DND-41 (cell line): Measurements from ENCODE around the gene USP10.

Experiments used
- EZH2 ChIP-seq: IDR thresholded peaks from 3 replicates; pipeline ENCODE4 v1.6.1; 2012; ENCODE audit warnings: borderline replicate concordance, low read depth, mild to moderate bottlenecking, moderate library complexity, low read length, inconsistent platforms; ENCODE audit not compliant: severe bottlenecking
- TF ChIP-seq, protein P1 (sequence below): IDR thresholded peaks from 2 replicates; pipeline ENCODE4 v1.5.1; 2012; ENCODE audit warnings: borderline replicate concordance, low read length, moderate library complexity, mild to moderate bottlenecking; ENCODE audit not compliant: poor library complexity, severe bottlenecking; ENCODE audit errors: extremely low read depth

DNA sequence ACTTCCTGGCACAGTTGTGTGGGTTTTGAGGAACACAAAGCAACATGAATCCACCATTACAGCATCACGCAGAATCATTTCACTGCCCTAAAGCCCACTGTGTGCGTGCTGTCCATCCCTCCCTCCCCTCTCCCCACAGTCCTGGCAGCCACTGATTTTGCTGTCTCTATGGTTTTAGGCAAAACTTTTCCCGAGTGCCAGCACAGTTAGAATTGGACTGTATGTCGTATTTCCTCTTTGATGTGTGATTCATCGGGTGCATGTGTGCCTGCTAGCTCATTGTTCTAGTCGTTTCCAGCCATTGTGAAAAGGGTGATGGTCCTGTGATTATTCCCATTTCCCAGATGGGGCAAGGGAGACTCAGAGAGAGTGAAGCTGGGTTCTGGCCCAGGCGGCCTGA is 38.8 kb upstream of the USP10 start:
- TF ChIP-seq, protein P1, sequence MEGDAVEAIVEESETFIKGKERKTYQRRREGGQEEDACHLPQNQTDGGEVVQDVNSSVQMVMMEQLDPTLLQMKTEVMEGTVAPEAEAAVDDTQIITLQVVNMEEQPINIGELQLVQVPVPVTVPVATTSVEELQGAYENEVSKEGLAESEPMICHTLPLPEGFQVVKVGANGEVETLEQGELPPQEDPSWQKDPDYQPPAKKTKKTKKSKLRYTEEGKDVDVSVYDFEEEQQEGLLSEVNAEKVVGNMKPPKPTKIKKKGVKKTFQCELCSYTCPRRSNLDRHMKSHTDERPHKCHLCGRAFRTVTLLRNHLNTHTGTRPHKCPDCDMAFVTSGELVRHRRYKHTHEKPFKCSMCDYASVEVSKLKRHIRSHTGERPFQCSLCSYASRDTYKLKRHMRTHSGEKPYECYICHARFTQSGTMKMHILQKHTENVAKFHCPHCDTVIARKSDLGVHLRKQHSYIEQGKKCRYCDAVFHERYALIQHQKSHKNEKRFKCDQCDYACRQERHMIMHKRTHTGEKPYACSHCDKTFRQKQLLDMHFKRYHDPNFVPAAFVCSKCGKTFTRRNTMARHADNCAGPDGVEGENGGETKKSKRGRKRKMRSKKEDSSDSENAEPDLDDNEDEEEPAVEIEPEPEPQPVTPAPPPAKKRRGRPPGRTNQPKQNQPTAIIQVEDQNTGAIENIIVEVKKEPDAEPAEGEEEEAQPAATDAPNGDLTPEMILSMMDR: no peak
- no peak for TF ChIP-seq EZH2
